SK-N-SH (cell line): ENCODE data around the gene STT3B. TPM values are rescaled to one million over a fixed set of nuclear protein-coding genes. Genes with fewer than 3 reads are reported as not detected.
A peak's percentile ranks its signal among the peaks of the same experiment; 100 is the strongest.

Experiments
- CTCF ChIP-seq: fragments of 200-600 bp; sonication (generic); IDR thresholded peaks from 2 replicates; pipeline ENCODE4 v1.6.1; 2017; ENCODE audit warnings: antibody characterized with exemption, mild to moderate bottlenecking, moderate library complexity
- ELF1 ChIP-seq: IDR thresholded peaks from 2 replicates; pipeline ENCODE4 v1.4.0; 2012
- EZH2phosphoT487 ChIP-seq: fragments of 200-600 bp; sonication (generic); IDR thresholded peaks from 2 replicates; pipeline ENCODE4 v1.6.1; 2017; ENCODE audit warnings: low read depth, mixed run types, mild to moderate bottlenecking, antibody characterized with exemption, moderate library complexity, borderline replicate concordance
- FOXJ3 ChIP-seq: sonication (generic); formaldehyde crosslinking; IDR thresholded peaks from 2 replicates; pipeline ENCODE4 v1.5.1; 2020; ENCODE audit warnings: mild to moderate bottlenecking, missing genetic modification reagents
- FOXM1 ChIP-seq: IDR thresholded peaks from 2 replicates; pipeline ENCODE4 v1.4.0; 2012; ENCODE audit warnings: low read depth, mild to moderate bottlenecking
- GABPA ChIP-seq: IDR thresholded peaks from 2 replicates; pipeline ENCODE4 v1.4.0; 2012; ENCODE audit warnings: low read depth, mild to moderate bottlenecking
- GATA2 ChIP-seq: sonication (generic); formaldehyde crosslinking; IDR thresholded peaks from 2 replicates; pipeline ENCODE4 v1.5.0; 2020; ENCODE audit warnings: mild to moderate bottlenecking, missing genetic modification reagents
- MEF2A ChIP-seq: IDR thresholded peaks from 2 replicates; pipeline ENCODE4 v1.4.0; 2012; ENCODE audit warnings: low read depth, borderline replicate concordance
- PBX3 ChIP-seq: IDR thresholded peaks from 2 replicates; pipeline ENCODE4; 2012
- RCOR1 ChIP-seq: fragments of 150-350 bp; IDR thresholded peaks from 2 replicates; pipeline ENCODE4 v1.6.1; 2017; ENCODE audit warnings: antibody characterized with exemption, low read length
- RFX5 ChIP-seq: IDR thresholded peaks from 2 replicates; pipeline ENCODE4 v1.6.1; 2012; ENCODE audit warnings: mild to moderate bottlenecking, improper control_type of control experiment, low read length
- RXRA ChIP-seq: IDR thresholded peaks from 2 replicates; pipeline ENCODE4 v1.4.0; 2012; ENCODE audit warnings: low read depth, mild to moderate bottlenecking, borderline replicate concordance
- SMC3 ChIP-seq: IDR thresholded peaks from 2 replicates; pipeline ENCODE4 v1.6.1; 2012; ENCODE audit warnings: low read depth, low read length, improper control_type of control experiment
- polyA plus RNA-seq, 3 experiments: library from polyadenylated mRNA; depleted of rRNA; stranded (reverse); fragments of >200 nt; gene quantifications; 2 replicates each; pipeline ENCODE4 v1.2.3, GENCODE V29; 2012
- TF ChIP-seq, protein P1 (sequence below): IDR thresholded peaks from 2 replicates; pipeline ENCODE4 v1.4.0; 2012; ENCODE audit warnings: low read depth, borderline replicate concordance
- TF ChIP-seq, protein P2 (sequence below): fragments of 150-350 bp; IDR thresholded peaks from 2 replicates; pipeline ENCODE4 v1.6.1; 2017; ENCODE audit warnings: antibody characterized with exemption, low read length, low read depth, borderline replicate concordance
- TF ChIP-seq, protein P3 (sequence below): IDR thresholded peaks from 2 replicates; pipeline ENCODE4 v1.4.0; 2012; ENCODE audit warnings: low read depth
- TF ChIP-seq, protein P4 (sequence below): fragments of 150-350 bp; IDR thresholded peaks from 2 replicates; pipeline ENCODE4 v1.6.1; 2016; ENCODE audit warnings: mild to moderate bottlenecking, low read depth, low read length
- TF ChIP-seq, protein P5 (sequence below): IDR thresholded peaks from 2 replicates; pipeline ENCODE4 v1.6.1; 2012; ENCODE audit warnings: mild to moderate bottlenecking, low read depth, low read length, moderate library complexity

The STT3B gene
- polyA plus RNA-seq, 1 of the 3 experiments (the other 2 are of a cell fraction): 27.9 TPM

GRCh38 chr3:31531992-31532586 is 636 bp upstream of the STT3B start (continued):
- TF ChIP-seq, protein P1, sequence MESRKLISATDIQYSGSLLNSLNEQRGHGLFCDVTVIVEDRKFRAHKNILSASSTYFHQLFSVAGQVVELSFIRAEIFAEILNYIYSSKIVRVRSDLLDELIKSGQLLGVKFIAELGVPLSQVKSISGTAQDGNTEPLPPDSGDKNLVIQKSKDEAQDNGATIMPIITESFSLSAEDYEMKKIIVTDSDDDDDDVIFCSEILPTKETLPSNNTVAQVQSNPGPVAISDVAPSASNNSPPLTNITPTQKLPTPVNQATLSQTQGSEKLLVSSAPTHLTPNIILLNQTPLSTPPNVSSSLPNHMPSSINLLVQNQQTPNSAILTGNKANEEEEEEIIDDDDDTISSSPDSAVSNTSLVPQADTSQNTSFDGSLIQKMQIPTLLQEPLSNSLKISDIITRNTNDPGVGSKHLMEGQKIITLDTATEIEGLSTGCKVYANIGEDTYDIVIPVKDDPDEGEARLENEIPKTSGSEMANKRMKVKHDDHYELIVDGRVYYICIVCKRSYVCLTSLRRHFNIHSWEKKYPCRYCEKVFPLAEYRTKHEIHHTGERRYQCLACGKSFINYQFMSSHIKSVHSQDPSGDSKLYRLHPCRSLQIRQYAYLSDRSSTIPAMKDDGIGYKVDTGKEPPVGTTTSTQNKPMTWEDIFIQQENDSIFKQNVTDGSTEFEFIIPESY: peak; percentile 22; the same call in 1 of the 2 replicates
- TF ChIP-seq FOXM1: peak; percentile 77
- TF ChIP-seq RXRA: no peak
- TF ChIP-seq, protein P2, sequence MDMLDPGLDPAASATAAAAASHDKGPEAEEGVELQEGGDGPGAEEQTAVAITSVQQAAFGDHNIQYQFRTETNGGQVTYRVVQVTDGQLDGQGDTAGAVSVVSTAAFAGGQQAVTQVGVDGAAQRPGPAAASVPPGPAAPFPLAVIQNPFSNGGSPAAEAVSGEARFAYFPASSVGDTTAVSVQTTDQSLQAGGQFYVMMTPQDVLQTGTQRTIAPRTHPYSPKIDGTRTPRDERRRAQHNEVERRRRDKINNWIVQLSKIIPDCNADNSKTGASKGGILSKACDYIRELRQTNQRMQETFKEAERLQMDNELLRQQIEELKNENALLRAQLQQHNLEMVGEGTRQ: peak; percentile 84
- TF ChIP-seq, protein P3, sequence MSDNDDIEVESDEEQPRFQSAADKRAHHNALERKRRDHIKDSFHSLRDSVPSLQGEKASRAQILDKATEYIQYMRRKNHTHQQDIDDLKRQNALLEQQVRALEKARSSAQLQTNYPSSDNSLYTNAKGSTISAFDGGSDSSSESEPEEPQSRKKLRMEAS: peak; percentile 95
- TF ChIP-seq, protein P4, sequence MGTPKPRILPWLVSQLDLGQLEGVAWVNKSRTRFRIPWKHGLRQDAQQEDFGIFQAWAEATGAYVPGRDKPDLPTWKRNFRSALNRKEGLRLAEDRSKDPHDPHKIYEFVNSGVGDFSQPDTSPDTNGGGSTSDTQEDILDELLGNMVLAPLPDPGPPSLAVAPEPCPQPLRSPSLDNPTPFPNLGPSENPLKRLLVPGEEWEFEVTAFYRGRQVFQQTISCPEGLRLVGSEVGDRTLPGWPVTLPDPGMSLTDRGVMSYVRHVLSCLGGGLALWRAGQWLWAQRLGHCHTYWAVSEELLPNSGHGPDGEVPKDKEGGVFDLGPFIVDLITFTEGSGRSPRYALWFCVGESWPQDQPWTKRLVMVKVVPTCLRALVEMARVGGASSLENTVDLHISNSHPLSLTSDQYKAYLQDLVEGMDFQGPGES: no peak
- peak; percentile 65; the same call in 1 of the 2 replicates for TF ChIP-seq RFX5
- TF ChIP-seq FOXJ3 (CRISPR knock-in tag): no peak; the same call in 1 of the 2 replicates
- TF ChIP-seq GABPA: no peak
- no peak for TF ChIP-seq RCOR1
- no peak for TF ChIP-seq MEF2A
- TF ChIP-seq EZH2phosphoT487: no peak
- TF ChIP-seq GATA2 (CRISPR knock-in tag): no peak
- TF ChIP-seq ELF1: 0 out of 2 replicates have a peak, but pooled peaks have one; percentile 8
- TF ChIP-seq CTCF: no peak; the same call in 1 of the 2 replicates
- peak; percentile 38; the same call in 1 of the 2 replicates for TF ChIP-seq PBX3
- TF ChIP-seq, protein P5, sequence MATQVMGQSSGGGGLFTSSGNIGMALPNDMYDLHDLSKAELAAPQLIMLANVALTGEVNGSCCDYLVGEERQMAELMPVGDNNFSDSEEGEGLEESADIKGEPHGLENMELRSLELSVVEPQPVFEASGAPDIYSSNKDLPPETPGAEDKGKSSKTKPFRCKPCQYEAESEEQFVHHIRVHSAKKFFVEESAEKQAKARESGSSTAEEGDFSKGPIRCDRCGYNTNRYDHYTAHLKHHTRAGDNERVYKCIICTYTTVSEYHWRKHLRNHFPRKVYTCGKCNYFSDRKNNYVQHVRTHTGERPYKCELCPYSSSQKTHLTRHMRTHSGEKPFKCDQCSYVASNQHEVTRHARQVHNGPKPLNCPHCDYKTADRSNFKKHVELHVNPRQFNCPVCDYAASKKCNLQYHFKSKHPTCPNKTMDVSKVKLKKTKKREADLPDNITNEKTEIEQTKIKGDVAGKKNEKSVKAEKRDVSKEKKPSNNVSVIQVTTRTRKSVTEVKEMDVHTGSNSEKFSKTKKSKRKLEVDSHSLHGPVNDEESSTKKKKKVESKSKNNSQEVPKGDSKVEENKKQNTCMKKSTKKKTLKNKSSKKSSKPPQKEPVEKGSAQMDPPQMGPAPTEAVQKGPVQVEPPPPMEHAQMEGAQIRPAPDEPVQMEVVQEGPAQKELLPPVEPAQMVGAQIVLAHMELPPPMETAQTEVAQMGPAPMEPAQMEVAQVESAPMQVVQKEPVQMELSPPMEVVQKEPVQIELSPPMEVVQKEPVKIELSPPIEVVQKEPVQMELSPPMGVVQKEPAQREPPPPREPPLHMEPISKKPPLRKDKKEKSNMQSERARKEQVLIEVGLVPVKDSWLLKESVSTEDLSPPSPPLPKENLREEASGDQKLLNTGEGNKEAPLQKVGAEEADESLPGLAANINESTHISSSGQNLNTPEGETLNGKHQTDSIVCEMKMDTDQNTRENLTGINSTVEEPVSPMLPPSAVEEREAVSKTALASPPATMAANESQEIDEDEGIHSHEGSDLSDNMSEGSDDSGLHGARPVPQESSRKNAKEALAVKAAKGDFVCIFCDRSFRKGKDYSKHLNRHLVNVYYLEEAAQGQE: no peak
- no peak for TF ChIP-seq SMC3
